Endothelial cell of umbilical vein (primary cell): ENCODE results near the gene GRM6. TPM values are rescaled to one million over a fixed set of nuclear protein-coding genes. Genes with fewer than 3 reads are reported as not detected.

Experiments
- BruUV-seq: library from RNA; stranded (reverse); fragments of 400-500 nt; replicated peaks from 2 replicates; lab custom pipeline; 2021; lab: Mats Ljungman, UMichigan
- CTCF ChIA-PET: fragments of 300-600, 350-600 bp; sonication (Branson Sonifier 250); formaldehyde crosslinking; loops from one replicate; lab custom pipeline; 2021; ENCODE audit warnings: antibody characterized with exemption, inconsistent platforms; lab: Charles Lee
- POLR2A ChIA-PET: fragments of 300-600, 350-600 bp; sonication (Branson Sonifier 250); formaldehyde crosslinking; loops from one replicate; lab custom pipeline; 2021; ENCODE audit warnings: antibody characterized with exemption, inconsistent platforms; lab: Charles Lee
- DNase-seq: peaks from one replicate; pipeline ENCODE4 v3.0.0-alpha.2; 2011; ENCODE audit warnings: low read depth, low spot score
- FAIRE-seq: peaks from 2 replicates; lab custom pipeline; 2011; peaks lifted over from hg19 to GRCh38; lab: Jason Lieb, UNC
- H2AFZ ChIP-seq: 2 replicates; pipeline ENCODE4 v1.6.0; 2012; ENCODE audit warnings: low read depth, low read length, control low read depth, inconsistent platforms
- H3K27ac ChIP-seq: 2 replicates; pipeline ENCODE4 v1.5.1; 2011; ENCODE audit warnings: low read depth, mild to moderate bottlenecking, control low read depth, low read length, moderate library complexity; ENCODE audit not compliant: insufficient read depth
- H3K27me3 ChIP-seq, 2 experiments: 2 replicates each; pipeline versions ENCODE4 v1.6.0 to v1.6.1; 2011; ENCODE audit warnings: low read length in 2 of 2, mixed read lengths in 1 of 2; ENCODE audit not compliant: control insufficient read depth in 2 of 2, insufficient read depth in 2 of 2
- H3K36me3 ChIP-seq, 2 experiments: 2 replicates in 1 of 2; 3 replicates in 1 of 2; pipeline ENCODE4 v1.5.1; 2011; ENCODE audit warnings: low read length in 2 of 2, mild to moderate bottlenecking in 1 of 2, moderate library complexity in 1 of 2; ENCODE audit not compliant: control insufficient read depth in 2 of 2, insufficient read depth in 2 of 2; ENCODE audit errors: extremely low read depth in 1 of 2
- H3K4me1 ChIP-seq: 3 replicates; pipeline ENCODE4 v1.5.1; 2011; ENCODE audit warnings: mild to moderate bottlenecking, low read length; ENCODE audit not compliant: control insufficient read depth, insufficient read depth; ENCODE audit errors: extremely low read depth
- H3K4me2 ChIP-seq: 2 replicates; pipeline ENCODE4 v1.6.1; 2011; ENCODE audit warnings: low read length, control low read depth, mixed read lengths; ENCODE audit not compliant: insufficient read depth
- H3K4me3 ChIP-seq, 3 experiments: fragments of 200-600 bp in 1 of 3; sonication (generic), shearing (Covaris generic) in 1 of 3; replicated peaks in 1 of 3; 2 replicates each; pipeline ENCODE4 v1.5.1; 2011 to 2016; ENCODE audit warnings: control low read depth in 3 of 3, low read length in 3 of 3, mild to moderate bottlenecking in 2 of 3, inconsistent platforms in 1 of 3, low read depth in 1 of 3, moderate library complexity in 1 of 3; ENCODE audit not compliant: insufficient read depth in 1 of 3
- H3K79me2 ChIP-seq: 2 replicates; pipeline ENCODE4 v1.6.0; 2012; ENCODE audit warnings: low read length, inconsistent platforms; ENCODE audit not compliant: control insufficient read depth, insufficient read depth
- H3K9ac ChIP-seq: replicated peaks from 2 replicates; pipeline ENCODE3; 2011; ENCODE audit warnings: low read length, control low read depth; ENCODE audit not compliant: insufficient read depth; ENCODE audit errors: extremely low read depth
- H3K9me1 ChIP-seq: replicated peaks from 3 replicates; pipeline ENCODE4 v1.6.0; 2011; ENCODE audit warnings: mild to moderate bottlenecking, low read length; ENCODE audit not compliant: control insufficient read depth, insufficient read depth; ENCODE audit errors: extremely low read depth
- H3K9me3 ChIP-seq: replicated peaks from 2 replicates; pipeline ENCODE4 v1.5.1; 2012; ENCODE audit warnings: low read length, inconsistent platforms; ENCODE audit not compliant: control insufficient read depth, insufficient read depth
- H4K20me1 ChIP-seq: replicated peaks from 2 replicates; pipeline ENCODE3; 2011; ENCODE audit warnings: mild to moderate bottlenecking, low read length; ENCODE audit not compliant: control insufficient read depth, insufficient read depth; ENCODE audit errors: extremely low read depth
- CTCF ChIP-seq, 2 donors: IDR thresholded peaks; 1 replicate in 1 of 2; 2 replicates in 1 of 2; pipeline ENCODE4 v1.5.1; 2011; ENCODE audit warnings: low read length in 2 of 2, mild to moderate bottlenecking in 2 of 2, moderate library complexity in 2 of 2, control low read depth in 1 of 2, inconsistent platforms in 1 of 2, low read depth in 1 of 2; ENCODE audit not compliant: insufficient read depth in 1 of 2; ENCODE audit errors: extremely low read depth in 1 of 2
- EZH2 ChIP-seq: IDR thresholded peaks from 2 replicates; pipeline ENCODE4 v1.6.1; 2012; ENCODE audit warnings: borderline replicate concordance, low read depth, mild to moderate bottlenecking, moderate library complexity, low read length, inconsistent platforms; ENCODE audit not compliant: severe bottlenecking
- FOS ChIP-seq: IDR thresholded peaks from 2 replicates; pipeline ENCODE4 v1.6.1; 2011; ENCODE audit warnings: mild to moderate bottlenecking, low read length, moderate library complexity, borderline replicate concordance; ENCODE audit not compliant: insufficient read depth
- GATA2 ChIP-seq: IDR thresholded peaks from 2 replicates; pipeline ENCODE4 v1.7.0; 2011; ENCODE audit warnings: low read depth, mild to moderate bottlenecking, moderate library complexity, mixed read lengths, low read length; ENCODE audit not compliant: insufficient read length, insufficient read depth
- JUN ChIP-seq: IDR thresholded peaks from 2 replicates; pipeline ENCODE4 v1.6.1; 2011; ENCODE audit warnings: borderline replicate concordance, low read depth; ENCODE audit not compliant: insufficient read length, insufficient read depth
- MYC ChIP-seq: IDR thresholded peaks from one replicate; pipeline ENCODE4 v1.6.1; 2011; ENCODE audit warnings: mild to moderate bottlenecking, low read depth, low read length
- POLR2AphosphoS5 ChIP-seq: IDR thresholded peaks from 2 replicates; pipeline ENCODE4 v1.6.1; 2012; ENCODE audit warnings: low read depth, mild to moderate bottlenecking, control low read depth, low read length, moderate library complexity; ENCODE audit not compliant: insufficient read depth
- dilution Hi-C: fragments of 300-500 bp; cut with MboI; formaldehyde crosslinking; loops from one replicate; pipeline ENCODE4 v1.15.0; 2019; ENCODE audit warnings: low sequenced_read_pairs; ENCODE audit not compliant: extremely low pct_ligation_motif_present
- intact Hi-C: fragments of 100-400 bp; cut with micrococcal nuclease; formaldehyde crosslinking; loops from one replicate; pipeline ENCODE4 v1.10.0; 2022
- polyA plus RNA-seq, 4 experiments: library from polyadenylated mRNA; depleted of rRNA in 3 of 4; stranded (reverse) in 3 of 4; unstranded in 1 of 4; fragments of >200 nt; gene quantifications; 2 replicates each; pipeline versions ENCODE4 v1.2.1 to v1.2.3, GENCODE V29; 2011 to 2012; ENCODE audit warnings: missing spikeins in 1 of 4
- total RNA-seq: library from RNA; stranded (reverse); gene quantifications from 2 replicates; pipeline ENCODE4 v1.2.3, GENCODE V29; 2021

GRM6 gene
- total and polyA plus RNA-seq, 2 donors (not counting 3 experiments of a cell fraction or from before 2014, with no cell fraction given) = not detected

DNA sequence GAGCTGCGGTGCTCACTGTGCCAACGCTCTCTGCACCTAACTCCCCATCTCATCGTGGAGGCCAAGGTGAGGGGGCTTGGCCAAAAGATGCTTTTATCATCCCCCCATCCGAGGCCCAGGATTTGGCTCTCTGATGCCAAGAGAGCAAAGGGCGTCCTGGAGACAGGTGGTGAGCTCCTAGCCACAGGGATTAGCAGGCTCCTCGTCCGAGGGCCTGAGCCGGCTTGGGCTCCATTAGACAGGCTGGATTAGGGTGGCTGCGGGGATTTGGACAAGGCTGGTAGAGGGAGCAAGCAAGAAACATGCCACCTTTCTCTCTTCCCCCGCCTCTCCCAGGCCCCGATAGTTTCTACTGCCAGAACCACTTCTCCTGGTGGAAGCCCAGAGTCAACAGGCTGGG lies 1.0 kb upstream of the GRM6 start:
- Histone ChIP-seq H3K4me2 (no peak overlapping the region), H3K4me3 (no peak overlapping the region), H2AFZ (no peak overlapping the region), H3K9me1 (no peaks in the 10 kb centered on the region), H3K27me3 (no peaks in the 10 kb centered on the region), H3K4me1 (no peaks in the 10 kb centered on the region), H3K36me3 (no peaks in the 10 kb centered on the region), H3K27ac (no peak overlapping the region), H3K79me2 (no peaks in the 10 kb centered on the region), H4K20me1 (no peaks in the 10 kb centered on the region), H3K9me3 (peaks cover 2% of the 10 kb centered on the region), H3K9ac (no peak overlapping the region)
- CTCF ChIA-PET = no interaction called here
- no peak for TF ChIP-seq JUN
- POLR2A ChIA-PET = no interaction called here
- dilution Hi-C loops = no loop called here
- no TSS peak for BruUV-seq
- DNase-seq (no peak), FAIRE-seq (no peak)
- intact Hi-C loops = no loop called here

DNA sequence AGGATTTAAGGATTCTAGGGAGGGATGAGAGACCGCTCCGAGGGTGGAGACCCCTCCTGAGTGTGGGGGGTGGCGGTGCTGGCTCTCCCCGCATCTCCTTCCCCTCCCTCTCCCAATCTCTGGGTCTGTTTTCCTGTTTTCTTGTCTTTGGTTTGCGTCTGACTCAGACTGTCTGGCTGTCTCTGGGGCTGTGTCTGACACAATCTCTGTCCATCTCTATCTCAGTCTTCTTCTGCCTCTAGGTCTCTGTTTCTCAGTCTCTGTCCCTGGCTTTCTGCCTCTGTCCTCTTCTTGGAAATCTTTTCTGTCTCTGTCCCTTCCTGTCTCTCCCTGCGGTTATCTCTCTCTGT lies 196 bp upstream of the GRM6 start:
- no peaks in the 10 kb centered on the region for H3K27me3 ChIP-seq
- intact Hi-C loops (no loop called here), dilution Hi-C loops (no loop called here)
- no peak overlapping the region for H3K4me3 ChIP-seq
- no peaks in the 10 kb centered on the region for H4K20me1 ChIP-seq
- H3K4me2 ChIP-seq = no peak overlapping the region
- peaks cover 2% of the 10 kb centered on the region for H3K9me3 ChIP-seq
- ChIA-PET POLR2A (no interaction called here), CTCF (no interaction called here)
- H3K9me1 ChIP-seq = no peaks in the 10 kb centered on the region
- H3K9ac ChIP-seq = no peak overlapping the region
- no peaks in the 10 kb centered on the region for H3K36me3 ChIP-seq
- no peaks in the 10 kb centered on the region for H3K79me2 ChIP-seq
- no TSS peak for BruUV-seq
- DNase-seq (no peak), FAIRE-seq (no peak)
- H3K27ac ChIP-seq = no peak overlapping the region
- H2AFZ ChIP-seq = no peak overlapping the region
- no peaks in the 10 kb centered on the region for H3K4me1 ChIP-seq
- TF ChIP-seq MYC (no peak), EZH2 (no peak), POLR2AphosphoS5 (no peak), JUN (no peak), FOS (no peak), GATA2 (no peak), CTCF (IDR thresholded peaks at IDR 0.05; ENCODE audit: extremely low read depth in 1 of 2, insufficient read depth in 1 of 2, low read depth in 1 of 2, low read length in 2 of 2) (no peak)
